ENCODE data around the gene ZSCAN12.
"Not testable (repeated sequence)": the region's sequence is repeated elsewhere in the genome, so short reads cannot be mapped to it uniquely, and the experiment has no call there.

The ZSCAN12 gene

DNA sequence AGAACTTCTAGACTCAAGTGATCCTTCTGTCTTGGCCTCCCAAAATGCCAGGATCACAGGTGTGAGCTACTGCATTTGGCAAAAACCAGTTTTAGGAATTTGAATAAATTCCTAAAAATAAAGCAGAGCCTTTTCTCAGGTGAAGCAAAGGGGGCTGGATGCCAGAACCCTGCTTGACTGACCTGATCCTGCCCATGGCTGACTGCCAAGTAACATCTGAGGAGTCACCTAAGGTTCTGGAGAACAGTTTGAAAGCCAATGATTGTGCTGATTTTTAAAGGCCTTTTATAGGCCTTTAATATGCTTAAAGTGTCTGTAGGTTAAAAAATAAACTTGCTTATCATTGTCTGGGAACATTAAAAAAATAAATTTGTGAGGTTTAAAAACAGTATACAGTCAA lies 14.1 kb upstream of the ZSCAN12 start:
- ChIA-PET POLR2A (no interaction called here), CTCF (no interaction called here)
- TF ChIP-seq, protein P1, sequence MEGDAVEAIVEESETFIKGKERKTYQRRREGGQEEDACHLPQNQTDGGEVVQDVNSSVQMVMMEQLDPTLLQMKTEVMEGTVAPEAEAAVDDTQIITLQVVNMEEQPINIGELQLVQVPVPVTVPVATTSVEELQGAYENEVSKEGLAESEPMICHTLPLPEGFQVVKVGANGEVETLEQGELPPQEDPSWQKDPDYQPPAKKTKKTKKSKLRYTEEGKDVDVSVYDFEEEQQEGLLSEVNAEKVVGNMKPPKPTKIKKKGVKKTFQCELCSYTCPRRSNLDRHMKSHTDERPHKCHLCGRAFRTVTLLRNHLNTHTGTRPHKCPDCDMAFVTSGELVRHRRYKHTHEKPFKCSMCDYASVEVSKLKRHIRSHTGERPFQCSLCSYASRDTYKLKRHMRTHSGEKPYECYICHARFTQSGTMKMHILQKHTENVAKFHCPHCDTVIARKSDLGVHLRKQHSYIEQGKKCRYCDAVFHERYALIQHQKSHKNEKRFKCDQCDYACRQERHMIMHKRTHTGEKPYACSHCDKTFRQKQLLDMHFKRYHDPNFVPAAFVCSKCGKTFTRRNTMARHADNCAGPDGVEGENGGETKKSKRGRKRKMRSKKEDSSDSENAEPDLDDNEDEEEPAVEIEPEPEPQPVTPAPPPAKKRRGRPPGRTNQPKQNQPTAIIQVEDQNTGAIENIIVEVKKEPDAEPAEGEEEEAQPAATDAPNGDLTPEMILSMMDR (IDR thresholded peaks at IDR 0.05; ENCODE audit: control extremely low read depth, extremely low read depth, low read depth, missing control alignments) = no peak
- DNase-seq (ENCODE audit: extremely low spot score) = no peak

DNA sequence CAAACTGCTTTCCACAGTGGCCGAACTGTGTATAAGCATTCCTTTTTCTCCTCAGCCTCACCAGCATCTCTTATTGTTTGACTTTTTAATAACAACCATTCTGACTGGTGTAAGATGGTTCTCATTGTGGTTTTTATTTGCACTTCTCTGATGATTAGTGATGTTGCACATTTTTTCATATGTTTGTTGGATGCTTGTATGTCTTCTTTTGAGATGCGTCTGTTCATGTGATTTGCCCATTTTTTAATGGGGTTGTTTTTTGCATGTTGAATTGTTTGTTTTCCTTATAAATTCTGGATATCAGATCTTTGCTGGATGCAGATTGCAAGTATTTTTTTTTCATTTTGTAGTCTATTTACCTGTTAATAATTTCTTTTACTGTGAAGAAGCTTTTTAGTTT lies 11.2 kb upstream of the ZSCAN12 start:
- ChIA-PET POLR2A (no interaction called here), CTCF (no interaction called here)
- DNase-seq (ENCODE audit: extremely low spot score) = no peak
- TF ChIP-seq, protein P1 (IDR thresholded peaks at IDR 0.05; ENCODE audit: control extremely low read depth, extremely low read depth, low read depth, missing control alignments) = no peak

DNA sequence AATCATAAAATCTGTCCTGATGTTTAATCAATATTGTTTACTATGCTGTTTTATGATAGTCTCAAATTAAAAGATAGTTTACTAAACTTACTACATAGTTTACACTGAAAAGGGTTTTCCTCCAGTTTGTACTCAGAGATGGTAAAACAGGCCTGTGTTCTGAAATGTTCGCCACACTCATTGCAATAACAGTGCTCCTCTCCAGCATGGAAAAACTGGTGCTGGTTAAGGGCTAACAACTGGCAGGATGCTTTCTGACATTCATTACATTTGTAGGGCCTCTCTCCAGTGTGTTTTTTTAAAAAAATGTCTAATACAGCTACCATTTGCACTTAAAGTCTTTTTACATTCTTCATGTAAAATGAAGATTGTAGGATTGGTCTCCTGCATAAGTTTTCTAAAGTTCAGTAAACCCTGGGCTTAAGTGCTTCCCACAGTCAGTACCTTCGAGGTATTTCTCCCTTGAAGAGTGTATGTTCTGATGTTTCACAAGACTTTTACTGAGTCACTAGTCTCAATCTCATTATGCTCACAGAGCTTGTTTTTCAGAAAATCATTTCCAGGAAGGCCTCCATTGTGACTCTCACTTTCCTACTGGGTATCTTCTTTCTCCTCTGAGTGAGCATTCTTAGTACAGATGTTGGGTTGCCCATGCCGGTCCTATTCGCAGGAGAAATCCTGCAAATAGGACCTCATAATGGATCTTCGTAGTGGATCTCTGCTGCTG lies 8.7 kb upstream of the ZSCAN12 start:
- TF ChIP-seq, protein P1 (IDR thresholded peaks at IDR 0.05; ENCODE audit: control extremely low read depth, extremely low read depth, low read depth, missing control alignments) = no peak
- CTCF ChIA-PET = interaction anchor here (1.4 kb wide), 1 partner anchor 52 kb away, joined by 5 read pairs; no protein-coding TSS in a partner anchor
- POLR2A ChIA-PET = no interaction called here
- no peak for DNase-seq (ENCODE audit: extremely low spot score)

DNA sequence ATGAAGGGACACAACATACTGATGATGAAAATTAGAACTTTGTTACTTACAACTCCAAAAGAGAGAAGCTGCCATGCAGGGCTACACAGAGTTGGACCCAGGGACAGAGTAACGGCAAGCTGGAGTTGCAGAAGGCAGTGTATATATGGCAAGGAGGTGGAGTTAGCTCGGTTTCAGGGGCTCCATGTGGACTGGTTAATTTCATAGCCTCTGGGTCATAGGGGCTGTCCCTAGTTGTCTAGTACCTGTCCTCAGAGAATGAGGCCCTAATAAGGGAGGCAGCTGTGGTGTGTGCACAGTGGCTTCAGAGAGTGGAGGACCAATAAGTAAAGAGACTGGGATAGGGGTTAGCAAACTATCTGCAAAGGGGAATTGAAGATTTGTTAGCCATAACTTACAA lies 7.9 kb upstream of the ZSCAN12 start:
- TF ChIP-seq, protein P1 (IDR thresholded peaks at IDR 0.05; ENCODE audit: control extremely low read depth, extremely low read depth, low read depth, missing control alignments) = no peak
- no peak for DNase-seq (ENCODE audit: extremely low spot score)
- CTCF ChIA-PET = interaction anchor here (1.4 kb wide), 1 partner anchor 51 kb away, joined by 5 read pairs; no protein-coding TSS in a partner anchor
- POLR2A ChIA-PET = no interaction called here

DNA sequence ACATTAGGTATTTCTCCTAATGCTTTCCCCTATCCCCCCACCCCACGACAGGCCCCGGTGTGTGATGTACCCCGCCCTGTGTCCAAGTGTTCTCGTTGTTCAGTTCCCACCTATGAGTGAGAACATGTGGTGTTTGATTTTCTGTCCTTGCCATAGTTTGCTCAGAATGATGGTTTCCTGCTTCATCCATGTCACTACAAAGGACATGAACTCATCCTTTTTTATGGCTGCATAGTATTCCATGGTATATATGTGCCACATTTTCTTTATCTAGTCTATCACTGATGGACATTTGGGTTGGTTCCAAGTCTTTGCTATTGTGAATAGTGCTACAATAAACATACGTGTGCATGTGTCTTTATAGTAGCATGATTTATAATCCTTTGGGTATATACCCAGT lies 4.4 kb upstream of the ZSCAN12 start:
- CTCF ChIA-PET = interaction anchor here (1.2 kb wide), 1 partner anchor 21 kb away, joined by 3 read pairs; no protein-coding TSS in a partner anchor

DNA sequence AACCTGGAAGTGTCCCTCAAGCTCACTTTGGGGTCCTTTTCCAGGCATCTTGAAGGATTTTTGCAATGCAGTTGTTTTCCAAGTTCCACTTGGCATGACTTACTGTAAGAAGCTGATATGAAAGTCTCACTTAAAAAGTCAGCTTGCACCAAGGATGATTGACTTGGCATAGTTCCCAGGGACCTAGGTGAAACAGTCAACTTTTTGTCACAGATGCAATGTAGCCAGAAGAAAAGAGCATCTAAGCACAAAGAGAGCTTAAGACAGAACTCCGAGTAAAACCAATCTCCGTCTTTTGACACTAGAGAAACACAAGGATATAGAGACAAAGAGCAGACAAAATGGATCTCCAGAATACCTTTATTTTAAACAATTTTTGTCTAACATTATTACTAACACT lies 2.6 kb upstream of the ZSCAN12 start:
- no peak for DNase-seq (ENCODE audit: extremely low spot score)
- TF ChIP-seq, protein P1 (IDR thresholded peaks at IDR 0.05; ENCODE audit: control extremely low read depth, extremely low read depth, low read depth, missing control alignments) = no peak
- ChIA-PET CTCF (interaction anchor here (1.1 to 1.4 kb wide), 2 partner anchors 16 to 19 kb away, joined by 3 to 4 read pairs; no protein-coding TSS in a partner anchor), POLR2A (no interaction called here)

More for the DNA sequence above, 4.4 kb upstream of the ZSCAN12 start:
- DNase-seq (ENCODE audit: extremely low spot score); POLR2A ChIA-PET: not testable (repeated sequence)

DNA sequence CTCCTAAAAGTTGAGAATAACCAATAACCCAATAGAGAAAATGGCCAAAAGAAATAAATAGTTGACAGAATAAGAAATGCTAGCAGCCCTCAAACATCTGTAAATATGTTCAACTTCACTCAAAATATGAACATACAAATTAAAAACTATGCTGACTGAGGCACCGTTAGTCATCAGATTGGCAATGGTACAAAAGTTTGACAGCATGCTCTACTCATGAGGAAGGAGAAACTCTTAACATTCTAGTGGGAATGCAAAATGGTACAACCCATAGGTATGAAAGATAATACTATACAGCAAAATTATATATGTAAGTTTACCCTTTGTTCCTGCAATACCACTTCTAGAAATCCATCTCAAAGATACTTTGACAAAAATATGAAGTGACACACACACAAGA lies 1.6 kb upstream of the ZSCAN12 start:
- TF ChIP-seq, protein P1 (IDR thresholded peaks at IDR 0.05; ENCODE audit: control extremely low read depth, extremely low read depth, low read depth, missing control alignments) = no peak
- CTCF ChIA-PET = no interaction called here
- DNase-seq (ENCODE audit: extremely low spot score) = no peak
- POLR2A ChIA-PET = no interaction called here
